WTC11 (cell line): ENCODE measurements around the gene CDCA7L. TPM values are rescaled to one million over a fixed set of nuclear protein-coding genes. Genes with fewer than 3 reads are reported as not detected.

Experiments used
- ATAC-seq: fragments of 200-7000 bp; cut with Tn5 transposase; 2 replicates; pipeline ENCODE4 v1.10.0; 2021; ENCODE audit warnings: mild to moderate bottlenecking, moderate library complexity
- CTCF ChIA-PET: fragments of 300-600 bp; sonication (Branson Sonifier 250); formaldehyde crosslinking; loops from one replicate; lab custom pipeline; 2021; ENCODE audit warnings: antibody characterized with exemption; lab: Charles Lee
- POLR2A ChIA-PET: fragments of 350-600 bp; sonication (Branson Sonifier 250); formaldehyde crosslinking; loops from one replicate; lab custom pipeline; 2021; ENCODE audit warnings: antibody characterized with exemption; lab: Charles Lee
- DNase-seq: peaks from one replicate; pipeline ENCODE4 v3.0.0; 2021; ENCODE audit warnings: low spot score
- H3K27ac Mint-ChIP-seq: 2 replicates; pipeline ENCODE4 v1.8.0; 2021; ENCODE audit warnings: mixed read lengths
- H3K27me3 Mint-ChIP-seq: 2 replicates; pipeline ENCODE4 v1.8.0; 2021; ENCODE audit warnings: low read depth, mild to moderate bottlenecking, moderate library complexity, mixed read lengths
- H3K36me3 Mint-ChIP-seq: 2 replicates; pipeline ENCODE4 v1.8.0; 2021; ENCODE audit warnings: mixed read lengths
- H3K4me1 Mint-ChIP-seq: 2 replicates; pipeline ENCODE4 v1.8.0; 2022; ENCODE audit warnings: mixed read lengths
- H3K4me3 Mint-ChIP-seq: 2 replicates; pipeline ENCODE4 v1.8.0; 2021; ENCODE audit warnings: mild to moderate bottlenecking, moderate library complexity, mixed read lengths
- H3K9me3 Mint-ChIP-seq: 2 replicates; pipeline ENCODE4 v1.8.0; 2021; ENCODE audit warnings: mixed read lengths
- CBFB ChIP-seq: sonication (generic); formaldehyde crosslinking; IDR thresholded peaks from 2 replicates; pipeline ENCODE4 v1.8.1; 2022; ENCODE audit warnings: mild to moderate bottlenecking, low read depth, missing genetic modification reagents
- EMX1 ChIP-seq: fragments of 250-450 bp; sonication (Bioruptor Pico); IDR thresholded peaks from 2 replicates; pipeline ENCODE4 v1.8.0; 2021; ENCODE audit warnings: mild to moderate bottlenecking
- FOXJ3 ChIP-seq: sonication (generic); formaldehyde crosslinking; IDR thresholded peaks from 2 replicates; pipeline ENCODE4 v1.9.0; 2021; ENCODE audit warnings: missing genetic modification reagents, mild to moderate bottlenecking, borderline replicate concordance
- IRF2 ChIP-seq: sonication (generic); formaldehyde crosslinking; IDR thresholded peaks from 2 replicates; pipeline ENCODE4 v1.8.0; 2022; ENCODE audit warnings: low read depth, missing genetic modification reagents, borderline replicate concordance
- NR1H2 ChIP-seq: sonication (generic); formaldehyde crosslinking; IDR thresholded peaks from 2 replicates; pipeline ENCODE4 v1.9.0; 2021; ENCODE audit warnings: mild to moderate bottlenecking, moderate library complexity, missing genetic modification reagents
- TEAD4 ChIP-seq: sonication (generic); formaldehyde crosslinking; IDR thresholded peaks from 2 replicates; pipeline ENCODE4 v1.8.0; 2022; ENCODE audit warnings: mild to moderate bottlenecking, missing genetic modification reagents
- ZNF423 ChIP-seq: fragments of 250-450 bp; sonication (Bioruptor Pico); IDR thresholded peaks from 2 replicates; pipeline ENCODE4 v2.1.2; 2022; ENCODE audit warnings: mild to moderate bottlenecking, moderate library complexity
- total RNA-seq: library from RNA; stranded (reverse); gene quantifications from 3 replicates; pipeline ENCODE4 v1.2.3, GENCODE V29; 2021
- TF ChIP-seq, protein P1 (sequence below): sonication (generic); formaldehyde crosslinking; IDR thresholded peaks from 2 replicates; pipeline ENCODE4 v1.8.0; 2023; ENCODE audit warnings: missing genetic modification reagents
- TF ChIP-seq, protein P2 (sequence below): sonication (generic); formaldehyde crosslinking; IDR thresholded peaks from 2 replicates; pipeline ENCODE4 v1.8.1; 2023; ENCODE audit warnings: mild to moderate bottlenecking, moderate library complexity, missing genetic modification reagents
- TF ChIP-seq, protein P3 (sequence below): sonication (generic); formaldehyde crosslinking; IDR thresholded peaks from 2 replicates; pipeline ENCODE4 v1.8.0; 2022; ENCODE audit warnings: mild to moderate bottlenecking, missing genetic modification reagents
- TF ChIP-seq, protein P4 (sequence below): sonication (generic); formaldehyde crosslinking; IDR thresholded peaks from 2 replicates; pipeline ENCODE4 v1.8.0; 2022; ENCODE audit warnings: mild to moderate bottlenecking, missing genetic modification reagents
- TF ChIP-seq, protein P5 (sequence below): sonication (generic); formaldehyde crosslinking; IDR thresholded peaks from 2 replicates; pipeline ENCODE4 v1.8.1; 2023; ENCODE audit warnings: mild to moderate bottlenecking, missing genetic modification reagents
- TF ChIP-seq, protein P6 (sequence below): fragments of 250-450 bp; sonication (Bioruptor Pico); conservative IDR thresholded peaks from 2 replicates; pipeline ENCODE4 v1.9.0; 2021; ENCODE audit warnings: mild to moderate bottlenecking
- TF ChIP-seq, protein P7 (sequence below): sonication (generic); formaldehyde crosslinking; IDR thresholded peaks from 2 replicates; pipeline ENCODE4 v1.8.1; 2023; ENCODE audit warnings: mild to moderate bottlenecking, missing genetic modification reagents
- TF ChIP-seq, protein P8 (sequence below): fragments of 250-450 bp; sonication (Bioruptor Pico); IDR thresholded peaks from 2 replicates; pipeline ENCODE4 v1.9.0; 2021; ENCODE audit warnings: moderate library complexity, mild to moderate bottlenecking, inconsistent platforms, borderline replicate concordance
- TF ChIP-seq, protein P9 (sequence below): sonication (generic); formaldehyde crosslinking; IDR thresholded peaks from 2 replicates; pipeline ENCODE4 v1.8.1; 2022; ENCODE audit warnings: missing genetic modification reagents, borderline replicate concordance

The CDCA7L gene
- total RNA-seq, 1 experiment from 2014 or later: 161 TPM

DNA sequence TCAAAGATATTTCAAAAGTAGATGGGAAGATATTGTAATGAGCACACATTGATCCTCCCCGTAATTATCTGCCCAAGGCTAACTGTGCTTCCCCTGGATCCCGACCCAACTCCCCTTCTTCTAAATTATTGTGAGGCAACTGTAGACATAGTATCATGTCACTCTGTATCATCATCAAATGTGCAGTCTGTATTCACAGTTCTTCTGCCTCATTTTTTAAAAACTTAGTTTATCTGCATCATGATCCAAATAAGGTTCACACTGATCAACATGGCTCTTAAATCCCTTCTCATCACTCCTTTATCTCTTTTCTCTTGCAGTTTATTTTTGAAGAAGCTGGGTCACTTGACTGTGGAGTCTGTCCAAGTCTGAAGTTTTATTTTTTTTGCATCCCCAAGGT, 27.5 kb downstream of the CDCA7L start:
- TF ChIP-seq, protein P1, sequence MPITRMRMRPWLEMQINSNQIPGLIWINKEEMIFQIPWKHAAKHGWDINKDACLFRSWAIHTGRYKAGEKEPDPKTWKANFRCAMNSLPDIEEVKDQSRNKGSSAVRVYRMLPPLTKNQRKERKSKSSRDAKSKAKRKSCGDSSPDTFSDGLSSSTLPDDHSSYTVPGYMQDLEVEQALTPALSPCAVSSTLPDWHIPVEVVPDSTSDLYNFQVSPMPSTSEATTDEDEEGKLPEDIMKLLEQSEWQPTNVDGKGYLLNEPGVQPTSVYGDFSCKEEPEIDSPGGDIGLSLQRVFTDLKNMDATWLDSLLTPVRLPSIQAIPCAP: no peak
- no peak for TF ChIP-seq CBFB (CRISPR knock-in tag)
- TF ChIP-seq, protein P2, sequence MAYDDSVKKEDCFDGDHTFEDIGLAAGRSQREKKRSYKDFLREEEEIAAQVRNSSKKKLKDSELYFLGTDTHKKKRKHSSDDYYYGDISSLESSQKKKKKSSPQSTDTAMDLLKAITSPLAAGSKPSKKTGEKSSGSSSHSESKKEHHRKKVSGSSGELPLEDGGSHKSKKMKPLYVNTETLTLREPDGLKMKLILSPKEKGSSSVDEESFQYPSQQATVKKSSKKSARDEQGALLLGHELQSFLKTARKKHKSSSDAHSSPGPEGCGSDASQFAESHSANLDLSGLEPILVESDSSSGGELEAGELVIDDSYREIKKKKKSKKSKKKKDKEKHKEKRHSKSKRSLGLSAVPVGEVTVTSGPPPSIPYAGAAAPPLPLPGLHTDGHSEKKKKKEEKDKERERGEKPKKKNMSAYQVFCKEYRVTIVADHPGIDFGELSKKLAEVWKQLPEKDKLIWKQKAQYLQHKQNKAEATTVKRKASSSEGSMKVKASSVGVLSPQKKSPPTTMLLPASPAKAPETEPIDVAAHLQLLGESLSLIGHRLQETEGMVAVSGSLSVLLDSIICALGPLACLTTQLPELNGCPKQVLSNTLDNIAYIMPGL: no peak
- no peak for TF ChIP-seq ZNF423 (CRISPR knock-in tag)
- TF ChIP-seq, protein P3, sequence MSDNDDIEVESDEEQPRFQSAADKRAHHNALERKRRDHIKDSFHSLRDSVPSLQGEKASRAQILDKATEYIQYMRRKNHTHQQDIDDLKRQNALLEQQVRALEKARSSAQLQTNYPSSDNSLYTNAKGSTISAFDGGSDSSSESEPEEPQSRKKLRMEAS (CRISPR knock-in tag): no peak
- no peak for TF ChIP-seq TEAD4 (CRISPR knock-in tag)
- TF ChIP-seq, protein P4, sequence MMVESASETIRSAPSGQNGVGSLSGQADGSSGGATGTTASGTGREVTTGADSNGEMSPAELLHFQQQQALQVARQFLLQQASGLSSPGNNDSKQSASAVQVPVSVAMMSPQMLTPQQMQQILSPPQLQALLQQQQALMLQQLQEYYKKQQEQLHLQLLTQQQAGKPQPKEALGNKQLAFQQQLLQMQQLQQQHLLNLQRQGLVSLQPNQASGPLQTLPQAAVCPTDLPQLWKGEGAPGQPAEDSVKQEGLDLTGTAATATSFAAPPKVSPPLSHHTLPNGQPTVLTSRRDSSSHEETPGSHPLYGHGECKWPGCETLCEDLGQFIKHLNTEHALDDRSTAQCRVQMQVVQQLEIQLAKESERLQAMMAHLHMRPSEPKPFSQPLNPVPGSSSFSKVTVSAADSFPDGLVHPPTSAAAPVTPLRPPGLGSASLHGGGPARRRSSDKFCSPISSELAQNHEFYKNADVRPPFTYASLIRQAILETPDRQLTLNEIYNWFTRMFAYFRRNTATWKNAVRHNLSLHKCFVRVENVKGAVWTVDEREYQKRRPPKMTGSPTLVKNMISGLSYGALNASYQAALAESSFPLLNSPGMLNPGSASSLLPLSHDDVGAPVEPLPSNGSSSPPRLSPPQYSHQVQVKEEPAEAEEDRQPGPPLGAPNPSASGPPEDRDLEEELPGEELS (CRISPR knock-in tag): no peak
- TF ChIP-seq IRF2 (CRISPR knock-in tag): no peak
- TF ChIP-seq, protein P5, sequence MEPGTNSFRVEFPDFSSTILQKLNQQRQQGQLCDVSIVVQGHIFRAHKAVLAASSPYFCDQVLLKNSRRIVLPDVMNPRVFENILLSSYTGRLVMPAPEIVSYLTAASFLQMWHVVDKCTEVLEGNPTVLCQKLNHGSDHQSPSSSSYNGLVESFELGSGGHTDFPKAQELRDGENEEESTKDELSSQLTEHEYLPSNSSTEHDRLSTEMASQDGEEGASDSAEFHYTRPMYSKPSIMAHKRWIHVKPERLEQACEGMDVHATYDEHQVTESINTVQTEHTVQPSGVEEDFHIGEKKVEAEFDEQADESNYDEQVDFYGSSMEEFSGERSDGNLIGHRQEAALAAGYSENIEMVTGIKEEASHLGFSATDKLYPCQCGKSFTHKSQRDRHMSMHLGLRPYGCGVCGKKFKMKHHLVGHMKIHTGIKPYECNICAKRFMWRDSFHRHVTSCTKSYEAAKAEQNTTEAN (CRISPR knock-in tag): no peak
- TF ChIP-seq, protein P6, sequence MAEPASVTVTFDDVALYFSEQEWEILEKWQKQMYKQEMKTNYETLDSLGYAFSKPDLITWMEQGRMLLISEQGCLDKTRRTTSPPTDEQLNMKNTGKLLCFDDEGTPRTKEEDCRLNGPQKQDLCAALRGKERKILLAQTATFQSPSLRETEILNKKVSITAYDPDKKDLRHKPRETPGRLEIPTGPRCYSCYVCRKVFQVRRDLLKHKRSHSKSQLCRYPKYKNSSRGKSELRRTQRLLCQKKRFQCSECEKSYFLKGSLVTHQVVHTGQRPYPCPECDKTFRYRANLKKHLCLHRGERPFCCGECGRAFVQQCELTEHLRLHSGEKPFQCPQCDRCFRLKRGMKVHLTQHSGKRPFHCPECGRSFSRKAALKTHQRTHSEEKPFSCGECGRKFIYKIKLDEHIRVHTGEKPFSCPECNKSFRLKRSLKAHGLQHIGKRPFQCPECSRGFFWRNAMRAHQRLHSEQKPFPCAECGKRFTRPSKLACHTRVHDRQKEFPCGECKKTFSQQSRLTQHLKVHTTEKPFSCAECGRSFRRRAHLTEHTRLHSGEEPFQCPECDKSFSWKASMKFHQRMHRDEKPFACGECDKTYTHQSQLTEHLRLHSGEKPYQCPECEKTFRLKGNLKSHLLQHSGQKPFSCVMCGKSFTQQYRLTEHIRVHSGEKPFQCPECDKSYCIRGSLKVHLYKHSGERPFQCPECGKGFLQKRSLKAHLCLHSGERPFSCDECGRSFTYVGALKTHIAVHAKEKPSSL (CRISPR knock-in tag): no peak
- no peak for TF ChIP-seq FOXJ3
- TF ChIP-seq, protein P7, sequence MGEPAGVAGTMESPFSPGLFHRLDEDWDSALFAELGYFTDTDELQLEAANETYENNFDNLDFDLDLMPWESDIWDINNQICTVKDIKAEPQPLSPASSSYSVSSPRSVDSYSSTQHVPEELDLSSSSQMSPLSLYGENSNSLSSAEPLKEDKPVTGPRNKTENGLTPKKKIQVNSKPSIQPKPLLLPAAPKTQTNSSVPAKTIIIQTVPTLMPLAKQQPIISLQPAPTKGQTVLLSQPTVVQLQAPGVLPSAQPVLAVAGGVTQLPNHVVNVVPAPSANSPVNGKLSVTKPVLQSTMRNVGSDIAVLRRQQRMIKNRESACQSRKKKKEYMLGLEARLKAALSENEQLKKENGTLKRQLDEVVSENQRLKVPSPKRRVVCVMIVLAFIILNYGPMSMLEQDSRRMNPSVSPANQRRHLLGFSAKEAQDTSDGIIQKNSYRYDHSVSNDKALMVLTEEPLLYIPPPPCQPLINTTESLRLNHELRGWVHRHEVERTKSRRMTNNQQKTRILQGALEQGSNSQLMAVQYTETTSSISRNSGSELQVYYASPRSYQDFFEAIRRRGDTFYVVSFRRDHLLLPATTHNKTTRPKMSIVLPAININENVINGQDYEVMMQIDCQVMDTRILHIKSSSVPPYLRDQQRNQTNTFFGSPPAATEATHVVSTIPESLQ (CRISPR knock-in tag): no peak
- TF ChIP-seq, protein P8, sequence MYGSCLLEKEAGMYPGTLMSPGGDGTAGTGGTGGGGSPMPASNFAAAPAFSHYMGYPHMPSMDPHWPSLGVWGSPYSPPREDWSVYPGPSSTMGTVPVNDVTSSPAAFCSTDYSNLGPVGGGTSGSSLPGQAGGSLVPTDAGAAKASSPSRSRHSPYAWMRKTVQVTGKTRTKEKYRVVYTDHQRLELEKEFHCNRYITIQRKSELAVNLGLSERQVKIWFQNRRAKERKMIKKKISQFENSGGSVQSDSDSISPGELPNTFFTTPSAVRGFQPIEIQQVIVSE (CRISPR knock-in tag): no peak
- no peak for TF ChIP-seq EMX1 (CRISPR knock-in tag)
- TF ChIP-seq, protein P9, sequence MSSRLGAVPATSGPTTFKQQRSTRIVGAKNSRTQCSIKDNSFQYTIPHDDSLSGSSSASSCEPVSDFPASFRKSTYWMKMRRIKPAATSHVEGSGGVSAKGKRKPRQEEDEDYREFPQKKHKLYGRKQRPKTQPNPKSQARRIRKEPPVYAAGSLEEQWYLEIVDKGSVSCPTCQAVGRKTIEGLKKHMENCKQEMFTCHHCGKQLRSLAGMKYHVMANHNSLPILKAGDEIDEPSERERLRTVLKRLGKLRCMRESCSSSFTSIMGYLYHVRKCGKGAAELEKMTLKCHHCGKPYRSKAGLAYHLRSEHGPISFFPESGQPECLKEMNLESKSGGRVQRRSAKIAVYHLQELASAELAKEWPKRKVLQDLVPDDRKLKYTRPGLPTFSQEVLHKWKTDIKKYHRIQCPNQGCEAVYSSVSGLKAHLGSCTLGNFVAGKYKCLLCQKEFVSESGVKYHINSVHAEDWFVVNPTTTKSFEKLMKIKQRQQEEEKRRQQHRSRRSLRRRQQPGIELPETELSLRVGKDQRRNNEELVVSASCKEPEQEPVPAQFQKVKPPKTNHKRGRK (CRISPR knock-in tag): no peak
- no peak for TF ChIP-seq NR1H2
- ChIA-PET POLR2A (no interaction called here), CTCF (no interaction called here)
- Mint-ChIP-seq H3K36me3 (peaks cover 34% of the 10 kb centered on the region), H3K4me1 (peaks cover 46% of the 10 kb centered on the region), H3K27ac (peak overlapping the region; percentile 22; the same call in 1 of the 2 replicates), H3K9me3 (no peaks in the 10 kb centered on the region), H3K27me3 (no peaks in the 10 kb centered on the region), H3K4me3 (no peak overlapping the region)
- DNase-seq (no peak), ATAC-seq (no peak)
